T-helper 1 cell (primary cell): ENCODE measurements around the gene POU2F3.

Experiments
- DNase-seq, 5 donors: peaks; one replicate each; pipeline ENCODE4 v3.0.0-alpha.2; 2012 to 2020
- total RNA-seq, 4 donors: gene quantifications; one replicate each; lab custom pipeline; 2026; lab: John Stamatoyannopoulos, UW

The POU2F3 gene
- 0 reads per million in 4 donors for total RNA-seq

DNA sequence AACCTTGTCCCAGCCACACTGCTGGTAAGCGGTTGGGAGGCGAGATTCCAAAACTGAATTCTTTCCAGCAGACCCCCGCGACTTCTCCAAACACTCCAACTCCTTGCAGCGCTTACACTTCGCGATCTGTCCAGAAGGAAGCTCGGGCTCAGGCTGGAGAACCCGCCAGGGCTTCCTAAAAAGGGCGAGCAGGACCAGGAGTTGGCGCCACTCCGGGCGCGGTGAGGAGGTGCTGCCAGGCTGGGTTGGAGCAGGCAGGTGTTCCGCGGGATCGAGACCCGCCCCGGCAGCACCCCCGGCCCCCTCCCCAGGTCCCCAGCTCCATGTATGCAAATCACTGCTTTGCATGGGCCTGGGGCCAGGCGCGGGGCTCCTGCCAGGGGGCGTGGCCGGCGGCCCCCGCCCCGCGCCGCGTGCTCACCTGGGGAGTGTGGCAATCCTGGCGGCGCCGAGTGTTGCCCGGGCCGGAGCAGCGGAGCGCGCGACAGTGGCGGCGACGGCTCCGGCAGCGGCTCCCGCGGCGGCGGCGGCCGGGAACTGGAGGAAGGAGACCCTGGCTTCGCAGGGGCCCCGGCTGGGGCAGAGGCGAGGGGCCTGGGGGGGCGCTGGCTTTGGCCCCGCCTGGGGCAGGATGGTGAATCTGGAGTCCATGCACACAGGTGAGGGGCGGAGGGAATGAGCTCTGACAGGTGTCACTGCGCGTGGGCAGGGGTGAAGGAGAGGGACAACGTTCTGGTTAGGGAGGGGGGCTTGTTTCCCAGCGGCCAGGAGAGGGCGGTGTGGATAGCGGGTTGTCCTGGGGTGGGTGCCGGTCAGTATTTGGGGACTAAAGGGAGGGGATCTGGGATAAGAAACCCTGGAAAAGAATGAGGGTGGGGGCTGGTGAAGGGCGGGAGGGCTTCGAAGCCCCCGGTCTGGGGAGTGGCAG, at the start of gene POU2F3:
TSS of gene POU2F3 (plus strand) at position 428 of the 928 bp plus-strand sequence. CDS start at position 632, 204 bp downstream.
- no peak for DNase-seq

DNA sequence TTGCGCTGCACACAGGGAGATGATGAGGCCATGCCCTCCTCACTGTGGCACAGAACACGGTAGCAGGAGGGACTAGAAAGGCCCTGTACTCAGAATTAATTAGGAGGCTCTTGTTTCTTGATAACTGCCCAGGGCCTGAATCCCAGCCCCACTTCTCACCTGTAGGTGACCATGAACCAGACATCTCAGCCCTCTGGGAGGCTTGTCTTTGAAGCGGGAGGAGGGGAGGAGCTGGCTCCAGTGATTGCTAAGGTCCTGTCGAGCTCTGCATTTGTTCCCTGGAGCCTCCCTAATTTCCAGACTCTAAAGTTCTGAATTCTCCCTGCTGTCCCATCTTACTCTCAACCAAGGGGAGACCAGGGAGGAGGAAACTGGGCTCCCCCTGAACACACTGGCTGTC, 48.9 kb upstream of the POU2F3 start:
- DNase-seq: no peak

DNA sequence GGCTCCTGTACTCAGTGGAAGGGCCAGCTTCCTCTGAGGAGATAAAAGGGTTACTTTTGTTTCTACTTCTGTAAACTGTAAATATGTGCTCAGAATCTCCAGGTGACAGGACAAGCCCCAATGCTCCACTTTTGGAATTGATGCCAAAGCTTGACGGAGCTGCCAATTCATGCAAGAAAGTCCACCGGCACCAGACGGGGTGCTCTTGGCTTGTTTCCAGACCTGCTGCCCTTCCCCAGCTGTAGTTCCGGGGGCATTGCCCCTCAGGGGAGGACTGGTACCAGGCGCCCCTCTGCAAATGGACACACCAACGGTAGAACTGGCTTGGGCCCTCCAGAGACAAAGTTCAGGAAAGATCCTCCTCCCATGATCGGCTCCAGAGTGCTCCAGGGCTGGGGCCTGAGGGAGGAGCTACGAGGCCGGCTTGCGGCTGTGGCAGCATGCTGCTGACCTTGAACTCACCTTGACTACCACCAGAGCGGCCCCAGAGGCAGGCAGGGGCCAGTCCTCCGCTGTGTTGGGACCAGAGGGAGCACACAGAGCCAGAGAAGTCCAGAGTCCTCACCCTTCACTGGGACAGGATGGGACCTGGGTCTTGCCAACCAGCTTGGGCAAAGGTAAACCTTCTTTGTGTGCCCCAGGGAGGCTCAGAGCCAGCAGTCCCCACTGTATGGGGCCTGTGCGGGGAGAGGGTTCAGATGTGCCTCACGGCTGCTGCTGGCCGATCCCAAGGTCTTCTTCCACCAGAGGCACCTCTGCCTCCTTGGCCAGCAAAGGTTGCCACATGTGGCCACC, 46.9 kb upstream of the POU2F3 start:
- no peak for DNase-seq

DNA sequence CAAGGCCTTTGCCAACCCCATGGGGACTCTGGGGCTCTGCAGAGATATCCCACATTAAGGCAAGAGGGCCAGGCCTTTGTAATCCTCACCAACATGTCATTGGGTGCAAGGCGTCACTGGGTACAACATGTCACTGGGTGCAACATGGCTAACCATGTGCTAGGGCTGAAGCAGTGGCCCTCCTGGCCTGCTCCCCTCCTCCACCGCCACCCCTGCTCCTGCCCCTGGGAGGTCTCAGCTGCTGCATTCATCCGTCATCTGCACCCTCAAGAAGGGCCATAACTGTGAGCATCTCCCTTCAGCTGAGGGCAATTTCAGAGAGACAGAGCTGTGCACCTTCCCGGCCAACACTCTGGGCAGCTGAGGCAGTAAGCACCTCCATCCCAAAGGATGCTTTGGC, 45.8 kb upstream of the POU2F3 start:
- no peak for DNase-seq

DNA sequence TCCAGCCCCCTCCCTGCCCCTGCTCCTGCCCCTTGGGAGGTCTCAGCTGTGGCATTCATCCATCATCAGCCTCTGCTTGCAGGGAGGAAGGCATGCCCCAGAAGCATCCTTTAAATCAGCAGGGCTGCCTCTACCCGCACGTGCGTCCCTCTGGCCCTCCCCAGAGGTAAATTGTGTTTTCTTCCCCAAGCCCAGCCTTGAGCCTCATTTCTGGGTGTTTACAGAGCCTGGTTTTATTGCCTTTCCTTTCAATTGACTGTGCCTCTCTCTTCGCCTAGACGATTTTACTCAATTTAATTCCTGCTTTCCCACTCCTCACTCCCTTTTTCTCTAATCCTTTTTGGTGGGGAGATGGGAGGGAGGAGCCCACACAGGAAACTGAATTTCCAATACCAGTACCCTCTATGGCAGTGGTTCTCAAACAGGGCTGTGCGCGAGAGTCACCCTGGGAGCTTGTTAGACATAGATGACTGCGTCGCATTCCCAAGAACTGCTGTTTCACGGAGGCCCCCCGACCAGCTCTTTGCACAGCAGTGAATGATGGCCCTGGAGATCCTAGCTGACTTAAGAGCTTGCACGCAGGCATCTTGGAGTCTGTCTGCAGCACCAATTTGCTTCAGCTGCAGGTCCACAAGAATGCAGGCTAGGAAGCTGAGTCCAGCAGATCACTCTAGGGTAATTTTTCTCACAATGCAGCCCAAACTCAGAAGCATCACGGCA, 44.2 kb upstream of the POU2F3 start:
- no peak for DNase-seq

DNA sequence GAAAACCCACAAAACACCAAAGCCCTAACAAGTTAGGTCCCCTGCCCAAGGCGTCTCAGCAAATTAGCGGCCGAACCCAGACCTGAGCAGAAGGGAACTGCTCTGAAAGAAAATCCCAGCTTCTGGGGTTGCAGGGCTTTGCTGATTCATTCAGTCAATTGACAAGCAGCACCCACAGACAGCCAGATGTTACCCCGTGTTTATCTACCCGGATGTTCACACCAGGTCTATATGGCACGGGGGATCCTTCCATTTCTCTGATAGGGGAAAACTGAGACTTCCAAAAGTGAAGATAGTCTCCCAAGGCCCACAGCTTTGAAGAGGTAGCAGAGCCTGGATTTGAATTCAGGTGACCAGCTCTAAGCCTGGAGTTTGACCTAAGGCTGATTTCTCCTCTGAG, 43.1 kb upstream of the POU2F3 start:
- DNase-seq: no peak

DNA sequence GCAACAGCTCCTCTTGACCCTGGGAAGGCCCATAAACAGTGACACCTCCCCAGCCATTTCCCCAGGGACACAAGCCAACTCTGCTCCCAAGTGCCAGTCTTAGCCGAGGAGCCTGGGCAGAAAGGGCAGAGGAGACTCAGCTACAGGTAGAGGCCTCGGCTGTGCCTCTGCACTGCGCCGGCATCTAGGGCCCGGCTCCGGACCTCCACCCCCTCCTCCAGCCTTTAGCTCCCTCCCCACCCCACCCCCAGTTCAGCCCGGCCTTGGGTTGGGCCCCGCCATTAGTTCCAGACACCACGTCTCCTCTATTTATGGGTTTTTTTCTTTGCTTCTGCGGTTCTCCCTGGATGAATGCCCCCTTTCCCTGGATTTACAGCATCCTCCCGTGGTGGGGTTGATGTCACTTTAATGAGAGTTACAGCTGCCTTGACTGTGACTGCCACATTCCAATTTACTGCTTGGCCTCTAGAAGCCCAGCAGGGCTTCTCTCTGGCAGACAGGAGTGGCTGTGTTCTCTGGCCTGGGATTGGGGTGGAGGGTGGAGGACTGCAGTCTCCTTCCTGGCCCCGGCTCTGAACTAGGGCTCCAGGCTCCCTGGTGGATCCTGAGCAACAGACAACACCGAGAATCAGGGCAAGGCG, 42.6 kb upstream of the POU2F3 start:
- DNase-seq: no peak

DNA sequence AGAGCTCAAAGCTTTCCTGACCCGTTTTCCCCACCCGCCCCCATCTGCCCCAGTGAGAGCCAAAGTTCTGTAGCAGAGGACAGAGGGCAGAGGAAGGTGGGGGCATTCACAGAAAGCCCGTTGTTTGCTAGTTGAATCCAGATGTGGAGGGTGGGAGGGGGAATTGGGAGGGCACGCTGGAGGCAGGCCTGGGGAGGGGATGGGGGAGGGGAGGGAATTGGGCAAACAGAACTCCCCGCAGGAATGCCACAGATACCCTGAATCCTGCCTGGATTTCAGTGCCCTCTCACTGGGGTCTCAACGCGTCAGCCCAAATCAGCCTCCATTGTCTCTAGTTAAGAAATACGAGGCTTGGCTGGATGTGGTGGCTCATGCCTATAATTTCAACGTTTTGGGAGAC, 42.0 kb upstream of the POU2F3 start:
- DNase-seq: no peak

DNA sequence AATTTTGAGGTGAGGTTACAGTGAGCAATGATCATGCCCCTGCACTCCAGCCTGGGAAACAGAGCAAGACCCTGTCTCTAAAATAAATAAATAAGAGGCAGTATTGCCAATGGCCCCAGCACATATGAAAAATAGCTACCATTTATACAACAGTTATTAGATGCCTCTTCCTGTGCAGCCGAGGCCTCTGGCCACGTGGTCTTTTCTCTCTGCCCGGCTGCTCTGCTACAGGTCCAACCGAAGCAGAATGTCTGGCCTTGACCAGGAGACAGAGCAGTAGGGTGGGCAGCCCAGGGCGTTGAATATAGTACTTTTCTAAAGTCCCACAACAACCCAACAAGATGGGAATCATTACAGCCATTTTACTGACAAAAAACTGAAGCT, 41.5 kb upstream of the POU2F3 start:
- DNase-seq: no peak

DNA sequence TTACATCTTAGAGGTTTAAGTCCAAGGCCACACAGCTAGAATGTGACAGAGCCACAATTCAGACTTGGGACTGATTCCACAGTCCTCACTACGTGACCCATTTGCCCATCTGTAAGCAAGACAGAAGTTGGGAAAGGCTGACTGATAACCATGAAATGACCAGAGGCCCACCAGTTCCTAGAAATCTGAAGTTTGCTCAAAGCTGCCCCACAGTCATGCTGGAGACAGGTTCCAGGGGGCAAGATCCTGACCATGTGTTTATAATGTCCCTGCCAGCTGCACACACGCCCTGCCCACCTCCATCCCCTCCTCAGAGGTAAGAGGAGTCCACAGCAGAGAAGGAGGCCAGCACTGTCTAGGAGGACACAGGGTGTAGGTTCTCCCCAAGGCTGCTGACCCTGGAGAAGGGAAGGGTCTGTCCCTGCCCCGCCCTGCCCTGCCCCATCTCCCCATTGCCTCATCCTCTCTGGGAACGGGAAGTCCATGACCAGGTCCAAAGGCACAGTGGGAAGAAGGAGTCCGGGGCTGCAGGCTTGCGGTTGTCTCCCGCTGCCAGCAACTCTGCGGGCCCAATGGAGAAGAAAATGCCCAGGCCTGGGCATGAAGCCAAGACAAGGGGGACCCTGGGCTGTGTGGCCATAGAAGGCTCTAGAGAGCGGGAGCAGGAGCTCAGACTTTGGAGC, 41.0 kb upstream of the POU2F3 start:
- no peak for DNase-seq

DNA sequence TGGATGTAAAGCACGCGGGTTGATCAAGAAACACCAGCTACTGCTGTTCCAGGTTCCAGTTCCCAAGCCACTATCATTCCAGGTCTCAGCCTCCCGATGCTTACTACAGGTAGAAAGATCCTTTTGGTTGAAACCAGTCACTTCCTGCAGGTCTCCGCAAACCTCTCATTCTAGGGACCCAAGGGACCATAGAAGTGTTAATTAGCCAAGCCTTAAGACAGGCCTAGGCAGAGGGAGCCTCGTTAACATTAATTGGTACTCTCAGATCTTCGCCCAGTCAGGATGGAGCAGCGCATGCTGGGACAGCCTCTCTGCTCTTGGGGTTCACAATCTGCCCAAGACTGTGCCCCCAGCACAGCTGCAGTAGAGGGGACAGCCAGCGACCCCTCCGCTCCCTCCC, 40.3 kb upstream of the POU2F3 start:
- DNase-seq: no peak

DNA sequence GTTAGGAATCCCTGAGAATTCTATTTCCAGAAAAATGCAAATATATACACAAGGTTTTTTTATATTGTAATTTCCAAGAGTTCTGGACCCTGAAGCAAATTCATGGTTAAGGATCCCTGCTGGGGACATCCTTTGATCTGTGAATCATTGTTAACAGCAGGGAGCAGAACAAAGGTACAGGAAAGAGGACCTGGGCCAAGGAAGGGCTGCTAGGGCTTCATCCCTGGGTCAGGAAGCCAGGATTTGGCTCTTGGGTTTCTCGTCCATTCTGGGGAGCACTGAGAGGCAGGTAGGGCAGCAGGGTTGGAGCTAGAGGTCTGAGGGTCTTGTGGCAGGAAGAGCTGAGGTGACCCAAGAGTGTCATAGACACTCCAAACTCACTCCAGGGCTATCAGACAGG, 39.3 kb upstream of the POU2F3 start:
- DNase-seq: no peak

DNA sequence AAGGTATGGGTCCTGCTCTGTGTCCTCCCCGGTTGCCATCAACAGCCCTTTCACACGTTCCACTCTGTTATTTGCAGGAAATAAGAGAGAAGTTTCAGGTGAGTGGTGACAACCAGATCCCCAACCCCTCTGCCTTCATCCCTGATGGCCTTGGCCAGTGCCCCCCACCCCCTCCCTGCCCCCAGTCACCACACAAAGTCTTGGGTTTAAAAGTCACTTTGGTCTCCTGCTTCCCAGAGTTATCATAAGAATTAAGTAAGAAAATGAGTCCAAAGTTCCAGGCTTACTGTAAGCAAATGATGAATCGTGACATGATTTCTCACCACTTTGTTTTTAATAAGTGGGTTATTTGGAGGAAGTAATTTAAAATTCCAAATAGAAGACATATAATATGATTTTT, 38.3 kb upstream of the POU2F3 start:
- DNase-seq: no peak

DNA sequence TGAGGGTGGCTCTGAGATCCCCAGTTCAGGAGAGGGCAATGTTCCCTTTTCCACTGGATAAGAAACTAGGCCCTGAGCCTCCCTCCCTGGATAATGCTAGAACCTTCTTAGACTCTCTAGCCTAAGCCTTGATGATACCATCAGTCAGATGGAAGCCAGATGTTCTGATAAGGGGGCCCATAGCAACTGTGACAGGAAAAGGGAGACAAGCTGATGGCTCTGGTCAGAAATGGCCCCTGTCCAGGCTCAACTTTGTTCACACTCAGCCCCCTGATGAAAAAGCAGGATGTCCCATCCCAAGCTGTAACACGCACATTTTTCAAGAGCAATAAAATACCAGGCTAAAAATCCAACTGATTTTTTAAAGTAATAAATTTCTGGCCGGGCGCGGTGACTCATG, 36.3 kb upstream of the POU2F3 start:
- DNase-seq: no peak

DNA sequence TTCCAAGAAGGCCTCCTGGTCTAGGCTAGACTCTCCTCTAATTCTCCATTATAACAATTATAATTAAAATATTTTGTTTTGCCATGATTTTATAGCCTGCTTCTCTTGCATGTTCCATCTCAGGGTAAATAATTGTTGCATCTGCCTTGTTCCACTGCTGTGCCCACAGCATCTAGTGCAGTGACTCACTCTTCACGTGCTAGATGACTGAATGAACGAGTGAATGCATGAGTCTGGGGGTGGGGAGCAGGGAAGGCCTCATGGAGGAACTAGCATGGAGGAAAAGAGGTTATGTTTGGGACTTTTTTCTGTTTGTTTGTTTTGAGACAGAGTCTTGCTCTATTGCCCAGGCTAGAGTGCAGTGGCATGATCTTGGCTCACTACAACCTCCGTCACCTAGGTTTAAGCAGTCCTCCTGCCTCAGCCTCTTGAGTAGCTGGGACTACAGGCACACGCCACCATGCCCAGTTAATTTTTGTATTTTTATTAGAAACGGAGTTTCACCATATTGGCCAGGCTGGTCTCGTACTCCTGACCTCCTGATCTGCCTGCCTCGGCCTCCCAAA, 34.3 kb upstream of the POU2F3 start:
- DNase-seq: no peak

DNA sequence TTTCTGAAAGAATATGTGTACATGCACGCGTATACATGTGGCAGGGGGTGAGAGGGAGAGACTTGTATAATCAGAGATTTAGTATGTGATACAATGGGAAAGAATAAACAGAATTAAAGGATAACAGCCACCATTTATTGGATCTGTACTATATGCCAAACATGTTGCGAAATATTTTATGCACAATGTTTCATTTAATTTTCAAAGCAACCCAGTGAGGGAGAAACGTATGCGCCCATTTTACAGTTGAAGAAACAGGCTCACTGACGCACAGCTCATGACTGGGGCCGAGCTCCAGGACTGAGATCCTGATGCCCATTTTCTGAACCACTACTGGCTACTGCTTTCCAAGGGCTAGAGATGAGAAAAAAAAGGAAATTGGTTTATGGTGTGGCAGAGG, 32.4 kb upstream of the POU2F3 start:
- DNase-seq: no peak

DNA sequence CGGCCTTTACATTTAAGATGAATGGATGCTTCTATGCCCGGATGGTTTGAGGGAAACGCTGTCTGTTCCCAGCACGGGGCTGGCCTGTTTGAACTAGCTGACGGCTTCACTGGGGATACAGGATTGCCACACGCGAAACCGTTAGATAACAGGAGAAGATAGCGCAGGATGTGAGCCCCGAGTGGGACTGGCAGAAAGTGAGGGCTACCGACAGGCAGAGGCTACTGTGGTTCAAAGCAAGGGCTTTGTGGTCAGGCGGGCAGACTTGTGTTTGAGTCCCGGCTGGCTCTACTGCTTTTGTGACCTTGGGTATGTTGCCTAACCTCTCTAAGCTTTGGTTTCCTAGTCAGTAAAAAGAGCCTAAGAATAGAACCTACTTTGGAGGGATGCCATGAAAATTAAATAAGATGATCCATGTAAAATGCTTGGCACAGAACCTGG, 31.9 kb upstream of the POU2F3 start:
- no peak for DNase-seq

DNA sequence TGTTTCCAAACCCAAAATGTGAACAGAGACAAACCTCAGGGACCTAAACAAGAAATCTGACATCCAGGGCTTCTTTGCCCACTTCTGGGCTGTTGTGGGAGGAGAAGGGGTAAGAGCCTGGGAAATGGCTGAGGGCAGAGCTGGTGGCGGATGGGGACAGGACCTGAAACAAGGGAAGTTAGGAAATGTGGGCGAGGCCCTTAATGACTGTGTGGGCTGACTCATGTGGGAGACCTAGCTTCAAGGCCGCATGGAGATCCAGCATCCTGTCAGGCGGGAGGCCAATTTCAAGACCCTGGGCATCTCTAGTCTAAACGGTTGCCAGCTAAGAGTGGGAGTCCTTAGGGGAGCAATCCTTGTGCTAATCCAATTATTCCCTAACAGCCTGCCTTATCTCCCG, 31.2 kb upstream of the POU2F3 start:
- no peak for DNase-seq

DNA sequence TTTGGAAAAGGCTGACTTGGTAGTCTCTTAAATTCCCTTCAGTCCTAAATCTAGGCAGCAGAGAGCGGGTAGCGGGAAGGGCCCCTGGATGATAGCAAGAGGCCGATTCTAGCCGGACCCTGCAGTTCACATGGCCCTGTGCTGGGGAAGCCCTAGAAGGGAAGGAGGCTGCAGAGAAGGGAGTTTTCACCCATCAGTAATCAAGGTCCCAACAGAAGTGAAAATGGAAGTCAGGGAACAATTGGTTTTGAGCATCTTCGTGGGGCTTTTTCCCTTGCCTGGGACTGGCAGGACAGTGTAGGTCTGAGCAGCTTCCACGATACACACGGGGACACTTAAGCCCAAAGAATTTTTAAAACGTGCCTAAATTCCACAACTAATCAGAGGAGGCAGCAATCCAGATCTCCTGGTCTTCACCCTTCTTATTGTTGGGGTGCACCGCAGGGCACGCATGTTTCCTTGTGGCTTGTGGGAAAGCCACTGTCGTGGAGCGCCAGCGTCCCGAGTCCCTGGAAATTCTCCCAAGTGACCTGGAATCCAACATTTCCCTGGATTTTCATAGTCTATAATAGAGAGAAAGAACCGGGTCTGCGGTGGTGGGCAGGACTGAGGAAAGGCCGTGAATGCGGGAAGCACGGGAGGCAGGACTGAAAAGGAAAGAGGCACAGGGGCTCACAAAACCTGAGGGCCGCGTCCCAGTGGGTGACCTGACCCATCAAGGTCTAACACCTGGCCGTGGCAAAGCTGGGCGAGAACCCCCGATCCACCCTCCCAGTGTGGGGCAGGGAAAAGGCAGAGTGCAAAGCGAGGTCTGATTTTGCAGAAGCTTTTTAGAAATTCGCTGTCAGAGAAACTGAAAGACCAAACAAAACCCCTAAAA, 30.0 kb upstream of the POU2F3 start:
- no peak for DNase-seq
